Measurements from ENCODE around the gene AMPD1. TPM values are rescaled to one million over a fixed set of nuclear protein-coding genes. Genes with fewer than 3 reads are reported as not detected.

AMPD1 gene
- total RNA-seq, 1 donor from 2014 or later = not detected

DNA sequence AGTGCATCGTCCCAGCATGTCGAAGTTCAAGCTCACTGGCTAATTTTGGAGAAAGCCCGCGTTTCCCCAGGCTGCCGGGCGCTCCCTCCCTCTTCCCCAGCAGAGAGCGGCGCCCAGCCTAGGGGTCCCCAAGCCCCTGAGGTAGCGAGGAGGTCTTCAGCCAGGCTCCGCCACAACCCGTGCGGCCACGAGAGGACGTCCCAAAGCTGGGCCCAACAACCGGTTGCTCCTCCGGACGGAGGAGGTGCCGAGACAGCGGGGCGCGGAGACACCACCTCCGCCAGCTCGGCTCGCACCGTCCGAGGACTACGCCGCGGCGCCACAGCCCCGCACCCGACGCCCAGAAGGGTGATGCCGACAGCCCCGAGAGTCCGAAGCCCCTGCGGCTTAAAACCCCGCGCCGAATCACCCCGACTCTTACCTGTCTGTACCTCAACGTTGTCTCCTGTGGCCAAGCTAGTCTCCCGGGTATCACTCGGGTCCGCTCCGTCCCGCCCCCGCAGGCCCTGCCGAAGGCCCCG is 25.7 kb downstream of the AMPD1 start, which contains the start of gene DENND2C:
DENND2C (minus strand) TSS at position 488 of the 521 bp plus-strand sequence. CDS start 44,065 bp downstream, outside the sequence.
- Mint-ChIP-seq H3K27me3 (ENCODE audit: unreplicated experiment) (peaks cover 50% of the 10 kb centered on the region), H3K4me3 (ENCODE audit: unreplicated experiment) (peak within 1 kb of the TSS; percentile 83), H3K9me3 (ENCODE audit: unreplicated experiment) (no peaks in the 10 kb centered on the region), H3K36me3 (ENCODE audit: unreplicated experiment) (no peaks in the 10 kb centered on the region), H3K27ac (ENCODE audit: unreplicated experiment) (no peak within 1 kb of the TSS), H3K4me1 (ENCODE audit: unreplicated experiment) (peaks cover 12% of the 10 kb centered on the region)
- no peak for DNase-seq (ENCODE audit: extremely low spot score, unreplicated experiment)
- no peak for TF ChIP-seq CTCF (IDR thresholded peaks at IDR 0.05)

GRCh38 chr1:114668784-114669561 is 26.4 kb downstream of the AMPD1 start:
- no peak overlapping the region for H3K27ac Mint-ChIP-seq (ENCODE audit: unreplicated experiment)

DNA sequence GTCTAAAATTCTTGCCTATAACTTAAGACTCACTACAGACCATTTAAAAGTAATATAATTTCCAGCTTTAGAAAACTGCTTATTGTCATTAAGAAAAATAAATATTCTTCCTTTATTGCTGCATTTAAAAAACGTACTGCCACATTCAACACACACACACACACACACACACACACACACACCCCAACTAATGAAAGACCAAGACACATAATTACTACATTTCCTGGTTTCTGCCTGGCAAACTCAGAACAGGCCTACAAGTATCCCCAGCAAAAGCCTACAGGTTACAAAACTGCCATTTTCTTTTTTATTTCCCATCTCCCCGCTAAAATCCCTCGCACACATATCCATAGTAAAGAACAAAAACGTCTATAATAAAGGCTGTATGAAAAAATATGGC is 27.0 kb downstream of the AMPD1 start:
- H3K36me3 Mint-ChIP-seq (ENCODE audit: unreplicated experiment) = no peaks in the 10 kb centered on the region
- H3K27me3 Mint-ChIP-seq (ENCODE audit: unreplicated experiment) = peaks cover 37% of the 10 kb centered on the region
- no peak for DNase-seq (ENCODE audit: extremely low spot score, unreplicated experiment)
- TF ChIP-seq CTCF (IDR thresholded peaks at IDR 0.05) = no peak
- no peak overlapping the region for H3K27ac Mint-ChIP-seq (ENCODE audit: unreplicated experiment)
- peaks cover 12% of the 10 kb centered on the region for H3K4me1 Mint-ChIP-seq (ENCODE audit: unreplicated experiment)
- H3K4me3 Mint-ChIP-seq (ENCODE audit: unreplicated experiment) = no peak overlapping the region
- H3K9me3 Mint-ChIP-seq (ENCODE audit: unreplicated experiment) = no peaks in the 10 kb centered on the region

More at GRCh38 chr1:114668784-114669561, 26.4 kb downstream of the AMPD1 start:
- Mint-ChIP-seq H3K9me3 (ENCODE audit: unreplicated experiment) (no peaks in the 10 kb centered on the region), H3K4me3 (ENCODE audit: unreplicated experiment) (peak overlapping the region; percentile 83), H3K36me3 (ENCODE audit: unreplicated experiment) (no peaks in the 10 kb centered on the region), H3K27me3 (ENCODE audit: unreplicated experiment) (peaks cover 43% of the 10 kb centered on the region), H3K4me1 (ENCODE audit: unreplicated experiment) (peaks cover 12% of the 10 kb centered on the region)
- TF ChIP-seq CTCF (IDR thresholded peaks at IDR 0.05) = no peak
- no peak for DNase-seq (ENCODE audit: extremely low spot score, unreplicated experiment)

DNA sequence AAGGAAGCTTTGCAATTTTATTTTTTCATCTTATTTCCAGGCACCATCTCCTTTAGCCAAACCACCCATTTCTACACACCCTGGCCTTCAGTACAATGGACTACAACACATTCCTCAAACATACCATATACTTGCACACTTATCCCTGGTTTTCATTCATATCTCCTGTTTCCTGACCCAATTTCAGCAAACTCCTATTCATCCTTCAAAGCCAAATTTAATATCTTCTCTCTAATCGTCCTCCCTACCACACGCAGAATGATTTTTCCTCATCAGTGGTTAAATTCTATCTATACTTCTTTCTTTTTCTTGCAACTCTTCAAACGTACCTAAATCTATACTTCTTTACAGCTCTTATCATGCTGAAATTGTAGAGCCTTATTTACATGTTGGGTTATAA is 28.4 kb downstream of the AMPD1 start:
- Mint-ChIP-seq H3K36me3 (ENCODE audit: unreplicated experiment) (no peaks in the 10 kb centered on the region), H3K27ac (ENCODE audit: unreplicated experiment) (no peak overlapping the region), H3K27me3 (ENCODE audit: unreplicated experiment) (peaks cover 45% of the 10 kb centered on the region), H3K9me3 (ENCODE audit: unreplicated experiment) (no peaks in the 10 kb centered on the region), H3K4me1 (ENCODE audit: unreplicated experiment) (peaks cover 12% of the 10 kb centered on the region), H3K4me3 (ENCODE audit: unreplicated experiment) (no peak overlapping the region)
- no peak for TF ChIP-seq CTCF (IDR thresholded peaks at IDR 0.05)
- no peak for DNase-seq (ENCODE audit: extremely low spot score, unreplicated experiment)

DNA sequence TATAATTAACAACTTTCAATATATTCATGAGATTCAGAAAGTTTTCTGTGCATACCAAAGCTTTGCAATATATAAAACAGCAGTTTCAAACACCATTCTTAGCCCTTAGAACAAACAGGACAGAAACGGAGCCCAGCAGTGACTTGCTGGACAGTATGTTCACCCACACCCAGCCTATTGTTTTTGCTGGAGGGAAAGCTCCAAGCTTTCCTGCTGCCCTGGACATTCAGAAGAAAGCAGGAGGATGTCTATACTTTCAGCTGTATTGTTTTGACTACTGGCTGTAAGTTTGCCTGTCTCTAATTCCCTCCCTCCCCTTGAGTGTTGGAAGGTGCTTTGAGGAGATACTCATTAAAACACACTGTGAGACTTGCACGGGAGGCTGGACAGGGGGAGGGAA is 35.1 kb downstream of the AMPD1 start:
- no peaks in the 10 kb centered on the region for H3K36me3 Mint-ChIP-seq (ENCODE audit: unreplicated experiment)
- TF ChIP-seq CTCF (IDR thresholded peaks at IDR 0.05) = no peak
- H3K27ac Mint-ChIP-seq (ENCODE audit: unreplicated experiment) = no peak overlapping the region
- H3K27me3 Mint-ChIP-seq (ENCODE audit: unreplicated experiment) = peaks cover 50% of the 10 kb centered on the region
- no peak for DNase-seq (ENCODE audit: extremely low spot score, unreplicated experiment)
- H3K4me1 Mint-ChIP-seq (ENCODE audit: unreplicated experiment) = no peaks in the 10 kb centered on the region
- H3K9me3 Mint-ChIP-seq (ENCODE audit: unreplicated experiment) = no peaks in the 10 kb centered on the region
- no peak overlapping the region for H3K4me3 Mint-ChIP-seq (ENCODE audit: unreplicated experiment)
